ENCODE measurements around the gene HVCN1.

GRCh38 chr12:110718222-110718908 lies 29.4 kb upstream of the HVCN1 start:
- TF ChIP-seq EZH2 (IDR thresholded peaks at IDR 0.05; ENCODE audit: insufficient read depth, poor library complexity, severe bottlenecking) (no peak), EZH2phosphoT487 (IDR thresholded peaks at IDR 0.05; ENCODE audit: insufficient read depth, low read depth) (no peak)

Data from GM23248 (cell line).